ENCODE measurements around the gene RNF169.

GRCh38 chr11:74703211-74703610, 45.4 kb upstream of the RNF169 start:
- TF ChIP-seq POLR2A (IDR thresholded peaks at IDR 0.05) (no peak), EP300 (IDR thresholded peaks at IDR 0.05) (no peak)
- TF ChIP-seq, protein P1, sequence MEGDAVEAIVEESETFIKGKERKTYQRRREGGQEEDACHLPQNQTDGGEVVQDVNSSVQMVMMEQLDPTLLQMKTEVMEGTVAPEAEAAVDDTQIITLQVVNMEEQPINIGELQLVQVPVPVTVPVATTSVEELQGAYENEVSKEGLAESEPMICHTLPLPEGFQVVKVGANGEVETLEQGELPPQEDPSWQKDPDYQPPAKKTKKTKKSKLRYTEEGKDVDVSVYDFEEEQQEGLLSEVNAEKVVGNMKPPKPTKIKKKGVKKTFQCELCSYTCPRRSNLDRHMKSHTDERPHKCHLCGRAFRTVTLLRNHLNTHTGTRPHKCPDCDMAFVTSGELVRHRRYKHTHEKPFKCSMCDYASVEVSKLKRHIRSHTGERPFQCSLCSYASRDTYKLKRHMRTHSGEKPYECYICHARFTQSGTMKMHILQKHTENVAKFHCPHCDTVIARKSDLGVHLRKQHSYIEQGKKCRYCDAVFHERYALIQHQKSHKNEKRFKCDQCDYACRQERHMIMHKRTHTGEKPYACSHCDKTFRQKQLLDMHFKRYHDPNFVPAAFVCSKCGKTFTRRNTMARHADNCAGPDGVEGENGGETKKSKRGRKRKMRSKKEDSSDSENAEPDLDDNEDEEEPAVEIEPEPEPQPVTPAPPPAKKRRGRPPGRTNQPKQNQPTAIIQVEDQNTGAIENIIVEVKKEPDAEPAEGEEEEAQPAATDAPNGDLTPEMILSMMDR (IDR thresholded peaks at IDR 0.05) = no peak

Data from ovary (tissue), 3 donors.